ENCODE data around the gene CFAP61. TPM values are rescaled to one million over a fixed set of nuclear protein-coding genes. Genes with fewer than 3 reads are reported as not detected.

CFAP61 gene
- total and polyA plus RNA-seq, 9 of the 15 experiments (the other 6 are each of a cell fraction or from before 2014, with no cell fraction given), result 0.11 TPM; not detected in 8

DNA sequence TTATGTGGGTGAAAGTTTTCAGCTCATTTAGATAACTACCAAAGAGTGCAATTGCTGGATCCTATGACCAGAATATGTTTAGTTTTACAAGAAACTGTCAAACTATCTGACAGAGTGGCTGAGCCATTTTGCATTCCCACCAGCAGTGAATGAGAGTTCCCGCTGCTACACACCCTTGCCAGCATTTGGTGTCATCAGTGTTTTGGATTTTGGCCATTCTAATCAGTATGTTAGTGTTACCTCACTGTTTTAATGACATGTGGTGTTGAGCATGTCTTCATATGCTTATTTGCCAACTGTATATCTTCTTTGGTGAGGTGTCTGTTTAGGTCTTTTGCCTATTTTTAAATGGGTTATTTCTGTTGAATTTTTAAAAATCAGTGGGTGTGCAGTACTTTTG is 120.9 kb downstream of the CFAP61 start (continued):
- TF ChIP-seq, protein P1, sequence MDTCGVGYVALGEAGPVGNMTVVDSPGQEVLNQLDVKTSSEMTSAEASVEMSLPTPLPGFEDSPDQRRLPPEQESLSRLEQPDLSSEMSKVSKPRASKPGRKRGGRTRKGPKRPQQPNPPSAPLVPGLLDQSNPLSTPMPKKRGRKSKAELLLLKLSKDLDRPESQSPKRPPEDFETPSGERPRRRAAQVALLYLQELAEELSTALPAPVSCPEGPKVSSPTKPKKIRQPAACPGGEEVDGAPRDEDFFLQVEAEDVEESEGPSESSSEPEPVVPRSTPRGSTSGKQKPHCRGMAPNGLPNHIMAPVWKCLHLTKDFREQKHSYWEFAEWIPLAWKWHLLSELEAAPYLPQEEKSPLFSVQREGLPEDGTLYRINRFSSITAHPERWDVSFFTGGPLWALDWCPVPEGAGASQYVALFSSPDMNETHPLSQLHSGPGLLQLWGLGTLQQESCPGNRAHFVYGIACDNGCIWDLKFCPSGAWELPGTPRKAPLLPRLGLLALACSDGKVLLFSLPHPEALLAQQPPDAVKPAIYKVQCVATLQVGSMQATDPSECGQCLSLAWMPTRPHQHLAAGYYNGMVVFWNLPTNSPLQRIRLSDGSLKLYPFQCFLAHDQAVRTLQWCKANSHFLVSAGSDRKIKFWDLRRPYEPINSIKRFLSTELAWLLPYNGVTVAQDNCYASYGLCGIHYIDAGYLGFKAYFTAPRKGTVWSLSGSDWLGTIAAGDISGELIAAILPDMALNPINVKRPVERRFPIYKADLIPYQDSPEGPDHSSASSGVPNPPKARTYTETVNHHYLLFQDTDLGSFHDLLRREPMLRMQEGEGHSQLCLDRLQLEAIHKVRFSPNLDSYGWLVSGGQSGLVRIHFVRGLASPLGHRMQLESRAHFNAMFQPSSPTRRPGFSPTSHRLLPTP (IDR thresholded peaks at IDR 0.05; ENCODE audit: borderline replicate concordance, extremely low read depth, insufficient read length), result no peak
- no peak for TF ChIP-seq NCOA4 (IDR thresholded peaks at IDR 0.05; ENCODE audit: partially characterized antibody)
- no peak for TF ChIP-seq ZNF318 (IDR thresholded peaks at IDR 0.05; ENCODE audit: borderline replicate concordance in 1 of 2, low read depth in 1 of 2)
- no peak for TF ChIP-seq SNRNP70 (optimal IDR thresholded peaks at IDR 0.05; ENCODE audit: low read depth, low read length)
- no peak for TF ChIP-seq DDX20 (tag; IDR thresholded peaks at IDR 0.05; ENCODE audit: low read depth)
- no peak for TF ChIP-seq GTF2E2 (tag; IDR thresholded peaks at IDR 0.05)
- TF ChIP-seq CBFA2T2 (conservative IDR thresholded peaks at IDR 0.05), result no peak
- no peak for TF ChIP-seq CBX2 (IDR thresholded peaks at IDR 0.05; ENCODE audit: insufficient read depth, low read length, poor library complexity, severe bottlenecking)
- no peak for TF ChIP-seq RFX1 (IDR thresholded peaks at IDR 0.05)
- no peak for TF ChIP-seq ZNF512 (tag; IDR thresholded peaks at IDR 0.05)
- TF ChIP-seq FOXJ3 (CRISPR knock-in tag; IDR thresholded peaks at IDR 0.05), result no peak
- no peak for TF ChIP-seq MED1 (CRISPR knock-in tag; IDR thresholded peaks at IDR 0.05; ENCODE audit: borderline replicate concordance)
